Measurements from ENCODE around the gene TRIO. TPM values are rescaled to one million over a fixed set of nuclear protein-coding genes. Genes with fewer than 3 reads are reported as not detected.
A peak's percentile ranks its signal among the peaks of the same experiment; 100 is the strongest.

Gene TRIO
- polyA plus RNA-seq, 1 donor (not counting 4 experiments of a cell fraction or from before 2014, with no cell fraction given): 57.2 TPM

GRCh38 chr5:14164164-14165163, 21.3 kb downstream of the TRIO start:
- Histone ChIP-seq H3K27me3 (ENCODE audit: control insufficient read depth, extremely low read depth, insufficient read depth, low read length) (no peaks in the 10 kb centered on the region), H3K4me2 (ENCODE audit: control insufficient read depth, extremely low read depth, insufficient read depth, low read depth, low read length) (no peak overlapping the region), H3K9ac (ENCODE audit: control insufficient read depth, extremely low read depth, insufficient read depth, low read length) (no peak overlapping the region), H4K20me1 (ENCODE audit: control insufficient read depth, extremely low read depth, insufficient read depth, low read length) (peaks cover 39% of the 10 kb centered on the region), H3K4me1 (ENCODE audit: control insufficient read depth, extremely low read depth, insufficient read depth, low read length) (peaks cover 49% of the 10 kb centered on the region), H2AFZ (ENCODE audit: control insufficient read depth, low read length) (no peak overlapping the region), H3K79me2 (ENCODE audit: control insufficient read depth, insufficient read depth, low read length) (peaks cover 100% of the 10 kb centered on the region), H3K4me3 (ENCODE audit: control insufficient read depth in 2 of 3, extremely low read depth in 1 of 3, insufficient read depth in 2 of 3, low read depth in 1 of 3, low read length in 3 of 3) (no peak overlapping the region), H3K9me1 (ENCODE audit: control insufficient read depth, extremely low read depth, insufficient read depth, low read length) (peaks cover 5% of the 10 kb centered on the region), H3K27ac (ENCODE audit: control insufficient read depth, insufficient read depth, low read length) (no peak overlapping the region), H3K9me3 (ENCODE audit: control insufficient read depth, low read depth, low read length) (peaks cover 3% of the 10 kb centered on the region), H3K36me3 (ENCODE audit: control insufficient read depth in 2 of 2, extremely low read depth in 1 of 2, insufficient read depth in 2 of 2, low read length in 2 of 2) (peaks cover 0 to 3% of the 10 kb centered on the region in 2 experiments)
- TF ChIP-seq EZH2 (IDR thresholded peaks at IDR 0.05; ENCODE audit: low read length) (no peak), CTCF (optimal IDR thresholded peaks at IDR 0.05 in 1 of 3, IDR thresholded peaks at IDR 0.05 in 1 of 3, conservative IDR thresholded peaks at IDR 0.05 in 1 of 3; ENCODE audit: extremely low read depth in 1 of 3, insufficient read depth in 2 of 3, low read length in 3 of 3) (no peak)
- dilution Hi-C loops (cut with MboI; ENCODE audit: extremely low pct_ligation_motif_present, low sequenced_read_pairs): no loop called here
- FAIRE-seq (no peak), DNase-seq (ENCODE audit: low read depth, low spot score) (no peak)

GRCh38 chr5:14165375-14166106, 22.4 kb downstream of the TRIO start:
- Histone ChIP-seq H3K4me3 (ENCODE audit: control insufficient read depth in 2 of 3, extremely low read depth in 1 of 3, insufficient read depth in 2 of 3, low read depth in 1 of 3, low read length in 3 of 3) (no peak overlapping the region), H3K4me2 (ENCODE audit: control insufficient read depth, extremely low read depth, insufficient read depth, low read depth, low read length) (peak overlapping the region; percentile 13), H3K9me1 (ENCODE audit: control insufficient read depth, extremely low read depth, insufficient read depth, low read length) (peaks cover 5% of the 10 kb centered on the region), H3K36me3 (ENCODE audit: control insufficient read depth in 2 of 2, extremely low read depth in 1 of 2, insufficient read depth in 2 of 2, low read length in 2 of 2) (peaks cover 0 to 3% of the 10 kb centered on the region in 2 experiments), H3K4me1 (ENCODE audit: control insufficient read depth, extremely low read depth, insufficient read depth, low read length) (peaks cover 49% of the 10 kb centered on the region), H3K9me3 (ENCODE audit: control insufficient read depth, low read depth, low read length) (peaks cover 3% of the 10 kb centered on the region), H3K27me3 (ENCODE audit: control insufficient read depth, extremely low read depth, insufficient read depth, low read length) (no peaks in the 10 kb centered on the region), H4K20me1 (ENCODE audit: control insufficient read depth, extremely low read depth, insufficient read depth, low read length) (peaks cover 34% of the 10 kb centered on the region), H2AFZ (ENCODE audit: control insufficient read depth, low read length) (no peak overlapping the region), H3K79me2 (ENCODE audit: control insufficient read depth, insufficient read depth, low read length) (peaks cover 100% of the 10 kb centered on the region), H3K9ac (ENCODE audit: control insufficient read depth, extremely low read depth, insufficient read depth, low read length) (no peak overlapping the region), H3K27ac (ENCODE audit: control insufficient read depth, insufficient read depth, low read length) (no peak overlapping the region)
- TF ChIP-seq CTCF (optimal IDR thresholded peaks at IDR 0.05 in 1 of 3, IDR thresholded peaks at IDR 0.05 in 1 of 3, conservative IDR thresholded peaks at IDR 0.05 in 1 of 3; ENCODE audit: extremely low read depth in 1 of 3, insufficient read depth in 2 of 3, low read length in 3 of 3) (no peak), EZH2 (IDR thresholded peaks at IDR 0.05; ENCODE audit: low read length) (no peak)
- FAIRE-seq: no peak
- DNase-seq (ENCODE audit: low read depth, low spot score): no peak
- dilution Hi-C loops (cut with MboI; ENCODE audit: extremely low pct_ligation_motif_present, low sequenced_read_pairs): no loop called here

Measured in keratinocyte (primary cell).